BLaER1 treated with 17β-estradiol and CSF1 and Interleukin-3, amounts not matched to agents 10 nM and 100 nM (cell line): ENCODE results near the gene BTBD17.

Source experiments
- H3K27ac ChIP-seq, 11 experiments: shearing (Covaris generic); formaldehyde crosslinking; 2 replicates each; pipeline ENCODE4 v1.8.1; 2022
- H3K27me3 ChIP-seq, 11 experiments: shearing (Covaris generic); formaldehyde crosslinking; 2 replicates each; pipeline ENCODE4 v1.8.1; 2022
- H3K36me3 ChIP-seq, 11 experiments: shearing (Covaris generic); formaldehyde crosslinking; 2 replicates each; pipeline ENCODE4 v1.8.1; 2022
- H3K4me1 ChIP-seq, 10 experiments: shearing (Covaris generic); formaldehyde crosslinking; 2 replicates each; pipeline ENCODE4 v1.8.1; 2022
- H3K4me2 ChIP-seq, 11 experiments: shearing (Covaris generic); formaldehyde crosslinking; 2 replicates each; pipeline ENCODE4 v1.8.1; 2022
- H3K4me3 ChIP-seq, 10 experiments: shearing (Covaris generic); formaldehyde crosslinking; 2 replicates each; pipeline ENCODE4 v1.8.1; 2022
- H3K9ac ChIP-seq, 11 experiments: shearing (Covaris generic); formaldehyde crosslinking; 2 replicates each; pipeline ENCODE4 v1.8.1; 2022
- H3K9me3 ChIP-seq, 11 experiments: shearing (Covaris generic); formaldehyde crosslinking; replicated peaks in 1 of 11; 2 replicates each; pipeline ENCODE4 v1.8.1; 2022
- H4K20me1 ChIP-seq, 11 experiments: shearing (Covaris generic); formaldehyde crosslinking; 2 replicates each; pipeline ENCODE4 v1.8.1; 2022
- Cebpa-rat ChIP-seq, 11 experiments: shearing (Covaris generic); IDR thresholded peaks; 2 replicates each; pipeline ENCODE4 v1.8.1; 2022

Gene BTBD17

DNA sequence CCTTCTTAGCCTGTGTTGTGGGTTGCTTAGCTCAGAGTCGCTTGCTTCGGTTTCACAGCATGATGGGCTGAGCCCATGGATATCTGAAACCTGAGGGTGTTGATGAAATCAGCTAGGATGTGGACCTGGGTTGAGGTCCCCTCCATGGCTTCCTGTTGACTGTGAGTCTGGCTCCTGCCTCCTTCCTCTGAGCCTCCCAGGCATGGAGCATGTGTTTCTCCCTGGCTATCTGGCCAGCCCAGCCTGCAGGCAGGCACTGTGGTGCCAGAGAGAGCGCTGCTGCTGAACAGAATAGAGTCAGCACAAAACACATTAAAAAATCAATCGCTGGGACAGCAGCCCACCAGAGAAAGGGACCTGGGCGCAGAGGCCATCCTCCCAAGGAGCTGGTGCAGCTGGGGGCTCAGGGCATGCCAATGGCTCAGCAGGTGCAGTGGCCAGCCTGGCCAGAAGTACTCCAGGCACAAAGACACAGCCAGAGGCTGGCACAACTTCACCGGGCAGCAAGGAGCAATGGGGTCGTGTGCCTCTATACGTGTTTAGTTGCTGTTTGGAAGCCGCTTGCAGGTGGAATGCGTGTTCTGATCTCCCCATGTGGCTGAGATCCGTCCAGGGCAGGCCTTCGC lies 42.0 kb upstream of the BTBD17 start:
- Histone ChIP-seq H3K9ac (no peak overlapping the region), H3K36me3 (no peaks in the 10 kb centered on the region), H3K4me3 (no peak overlapping the region), H3K4me2 (peak overlapping the region in 3 of 11 experiments; percentile 18 to 54 (median 35); a peak in 4 of 22 replicates), H4K20me1 (no peaks in the 10 kb centered on the region), H3K27me3 (no peaks in the 10 kb centered on the region), H3K27ac (no peak overlapping the region), H3K9me3 (peaks cover 0 to 7% (median 0%) of the 10 kb centered on the region in 11 experiments; a peak in 1 of 22 replicates), H3K4me1 (peaks cover 0 to 15% (median 9%) of the 10 kb centered on the region in 10 experiments; a peak in 9 of 20 replicates)
- TF ChIP-seq Cebpa-rat (IDR thresholded peaks at IDR 0.05) = no peak

DNA sequence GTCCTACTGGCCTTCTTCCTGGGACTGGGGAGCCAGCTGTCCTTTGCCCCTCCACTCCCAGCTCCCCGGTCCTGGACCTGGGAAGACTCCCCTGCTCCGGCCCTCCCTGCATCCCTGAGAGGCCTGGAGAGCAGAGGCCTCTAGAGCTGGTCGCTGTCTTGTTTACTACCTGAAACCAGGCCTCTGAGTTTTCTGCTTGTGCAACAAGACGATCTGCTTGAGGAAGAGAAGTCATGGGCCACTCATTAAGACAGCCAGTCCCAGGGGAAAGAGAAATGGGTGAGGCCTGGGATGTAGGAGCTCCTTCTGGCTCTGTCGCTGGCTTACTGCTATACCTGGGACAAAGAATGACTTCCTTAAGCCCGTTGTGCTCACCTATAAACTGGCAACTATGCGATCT lies 40.4 kb upstream of the BTBD17 start:
- Histone ChIP-seq H3K4me1 (peaks cover 0 to 15% (median 5%) of the 10 kb centered on the region in 10 experiments; a peak in 6 of 20 replicates), H3K27me3 (no peaks in the 10 kb centered on the region), H3K36me3 (no peaks in the 10 kb centered on the region), H3K9ac (no peak overlapping the region), H3K27ac (no peak overlapping the region), H4K20me1 (no peaks in the 10 kb centered on the region), H3K4me3 (no peak overlapping the region), H3K4me2 (peak overlapping the region in 1 of 11 experiments; percentile 6; a peak in 1 of 22 replicates), H3K9me3 (peaks cover 0 to 7% (median 0%) of the 10 kb centered on the region in 11 experiments; a peak in 1 of 22 replicates)
- TF ChIP-seq Cebpa-rat (IDR thresholded peaks at IDR 0.05) = no peak

DNA sequence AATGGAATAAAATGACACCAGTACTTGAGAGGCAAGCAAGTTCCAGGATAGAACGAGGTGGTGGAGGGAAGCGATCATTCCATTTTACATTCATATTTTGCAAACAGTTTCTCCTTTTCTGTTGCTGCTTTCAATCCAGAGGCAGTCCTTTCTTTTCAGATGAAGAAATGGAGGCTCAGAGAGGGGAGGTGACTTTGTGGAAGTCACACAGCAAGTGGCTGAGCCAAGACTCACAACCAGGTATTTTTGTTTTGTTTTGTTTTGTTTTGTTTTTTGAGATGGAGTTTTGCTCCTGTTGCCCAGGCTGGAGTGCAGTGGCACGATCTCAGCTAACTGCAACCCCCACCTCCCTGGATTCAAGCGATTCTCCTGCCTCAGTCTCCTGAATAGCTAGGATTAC lies 34.9 kb upstream of the BTBD17 start:
- H3K36me3 ChIP-seq = no peaks in the 10 kb centered on the region
- no peak overlapping the region for H3K9ac ChIP-seq
- peaks cover 0 to 22% (median 0%) of the 10 kb centered on the region in 11 experiments; a peak in 8 of 22 replicates for H3K9me3 ChIP-seq
- H4K20me1 ChIP-seq = no peaks in the 10 kb centered on the region
- TF ChIP-seq Cebpa-rat (IDR thresholded peaks at IDR 0.05) = no peak
- H3K4me2 ChIP-seq = no peak overlapping the region
- H3K27ac ChIP-seq = no peak overlapping the region
- H3K4me3 ChIP-seq = no peak overlapping the region
- no peaks in the 10 kb centered on the region for H3K27me3 ChIP-seq
- H3K4me1 ChIP-seq = peaks cover 5 to 37% (median 34%) of the 10 kb centered on the region in 10 experiments; a peak in 18 of 20 replicates

DNA sequence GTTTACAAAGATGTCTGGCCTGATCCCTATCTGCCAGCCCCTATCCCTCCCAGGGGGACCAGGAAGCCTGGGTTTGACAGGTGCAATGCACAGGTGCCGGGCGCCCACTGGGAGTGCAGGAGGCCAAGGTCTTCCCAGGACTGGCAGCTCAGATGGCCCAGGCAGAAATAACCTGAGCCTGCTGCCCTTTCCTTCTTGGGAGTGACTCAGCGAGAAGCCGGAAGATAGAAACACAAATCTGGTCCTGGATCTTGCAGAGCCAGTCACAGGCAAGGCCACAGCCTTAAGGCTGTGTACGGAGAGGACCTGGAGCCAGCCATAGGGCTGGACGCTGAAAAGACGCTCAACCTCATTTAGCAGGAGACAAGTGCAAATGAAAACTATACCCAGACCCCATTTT lies 33.3 kb upstream of the BTBD17 start:
- Histone ChIP-seq H3K27ac (no peak overlapping the region), H3K27me3 (no peaks in the 10 kb centered on the region), H3K4me1 (peaks cover 5 to 48% (median 45%) of the 10 kb centered on the region in 10 experiments; a peak in 18 of 20 replicates), H4K20me1 (no peaks in the 10 kb centered on the region), H3K9ac (no peak overlapping the region), H3K36me3 (no peaks in the 10 kb centered on the region), H3K4me3 (no peak overlapping the region), H3K9me3 (peaks cover 0 to 28% (median 0%) of the 10 kb centered on the region in 11 experiments; a peak in 8 of 22 replicates), H3K4me2 (peak overlapping the region in 4 of 11 experiments; percentile 34 to 77 (median 58); a peak in 3 of 22 replicates)
- TF ChIP-seq Cebpa-rat (IDR thresholded peaks at IDR 0.05) = no peak

DNA sequence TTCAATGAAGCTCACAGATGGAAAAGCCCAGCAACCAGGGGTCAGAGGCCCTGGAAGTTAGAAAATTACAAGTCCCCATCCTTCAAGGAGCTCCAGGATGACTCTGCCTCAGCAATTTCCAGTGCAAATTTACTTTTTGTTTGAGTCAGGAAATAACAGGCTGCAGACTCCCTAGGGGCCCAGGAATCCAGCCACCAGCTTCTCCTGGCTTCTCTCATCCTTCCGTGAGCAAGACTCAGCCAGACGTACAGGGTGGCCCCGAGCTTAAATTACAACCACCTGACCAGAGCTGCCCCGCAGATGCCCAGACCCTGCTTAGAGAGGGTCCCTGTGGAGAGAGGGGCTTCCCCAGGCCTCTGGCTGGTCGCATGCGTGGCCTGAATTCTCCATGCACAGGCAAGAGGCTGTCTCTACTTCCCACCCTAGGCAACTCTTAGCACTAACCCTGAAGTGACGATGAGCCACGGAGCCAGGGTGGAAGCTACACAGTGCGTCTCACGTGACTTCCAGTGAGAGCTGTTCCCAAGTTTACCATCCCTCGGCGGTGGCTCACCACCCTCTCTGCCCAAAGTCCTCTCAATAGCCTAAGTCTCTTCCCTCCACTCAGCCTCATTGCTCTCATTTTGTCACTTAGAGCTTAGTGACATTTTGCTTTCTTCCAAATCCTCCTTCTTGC lies 32.7 kb upstream of the BTBD17 start:
- Histone ChIP-seq H3K4me2 (peak overlapping the region in 9 of 11 experiments; percentile 34 to 77 (median 62); a peak in 18 of 22 replicates), H3K4me3 (no peak overlapping the region), H3K4me1 (peaks cover 5 to 48% (median 46%) of the 10 kb centered on the region in 10 experiments; a peak in 18 of 20 replicates), H3K27ac (no peak overlapping the region), H3K36me3 (no peaks in the 10 kb centered on the region), H3K9me3 (peaks cover 0 to 22% (median 0%) of the 10 kb centered on the region in 11 experiments; a peak in 8 of 22 replicates), H3K27me3 (no peaks in the 10 kb centered on the region), H3K9ac (peak overlapping the region in 1 of 11 experiments; percentile 10; a peak in 2 of 22 replicates), H4K20me1 (no peaks in the 10 kb centered on the region)
- no peak for TF ChIP-seq Cebpa-rat (IDR thresholded peaks at IDR 0.05)

DNA sequence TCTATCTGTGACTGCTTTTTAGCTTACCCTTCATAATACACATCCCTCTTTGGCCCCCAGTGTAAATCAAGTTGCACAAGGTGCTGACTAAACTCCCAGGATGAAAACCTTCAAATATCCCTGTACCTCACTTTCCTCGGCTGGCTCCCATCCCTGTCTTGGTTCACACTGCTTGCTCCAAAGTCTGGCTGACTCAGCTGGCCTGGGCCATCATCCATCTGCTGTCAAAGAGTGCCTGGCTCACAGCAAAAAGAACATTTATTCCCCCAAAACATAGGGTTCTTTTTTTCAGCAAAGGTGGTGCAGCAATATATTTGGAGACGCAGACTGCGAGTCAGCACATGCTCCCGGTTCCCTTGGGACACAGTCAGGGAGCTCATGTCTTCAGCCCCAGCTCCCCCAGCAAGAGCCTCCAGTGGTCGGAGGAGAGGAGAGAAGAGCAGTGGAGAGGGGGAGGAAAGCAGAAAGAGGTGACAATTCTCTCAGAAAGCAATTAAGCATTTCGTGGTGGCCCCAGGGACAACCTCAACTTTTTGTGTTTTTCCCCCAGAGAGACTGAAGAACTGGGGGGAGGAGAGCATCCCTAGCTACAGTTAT lies 31.8 kb upstream of the BTBD17 start:
- H3K4me3 ChIP-seq = no peak overlapping the region
- no peaks in the 10 kb centered on the region for H3K36me3 ChIP-seq
- no peak for TF ChIP-seq Cebpa-rat (IDR thresholded peaks at IDR 0.05)
- no peaks in the 10 kb centered on the region for H4K20me1 ChIP-seq
- H3K4me1 ChIP-seq = peaks cover 5 to 52% (median 46%) of the 10 kb centered on the region in 10 experiments; a peak in 18 of 20 replicates
- H3K4me2 ChIP-seq = peak overlapping the region; percentile 3 to 77 (median 59); a peak in 20 of 22 replicates
- peaks cover 0 to 21% (median 0%) of the 10 kb centered on the region in 11 experiments; a peak in 7 of 22 replicates for H3K9me3 ChIP-seq
- H3K27me3 ChIP-seq = no peaks in the 10 kb centered on the region
- peak overlapping the region in 2 of 11 experiments; percentile 7 to 10; a peak in 1 of 22 replicates for H3K9ac ChIP-seq
- H3K27ac ChIP-seq = no peak overlapping the region

DNA sequence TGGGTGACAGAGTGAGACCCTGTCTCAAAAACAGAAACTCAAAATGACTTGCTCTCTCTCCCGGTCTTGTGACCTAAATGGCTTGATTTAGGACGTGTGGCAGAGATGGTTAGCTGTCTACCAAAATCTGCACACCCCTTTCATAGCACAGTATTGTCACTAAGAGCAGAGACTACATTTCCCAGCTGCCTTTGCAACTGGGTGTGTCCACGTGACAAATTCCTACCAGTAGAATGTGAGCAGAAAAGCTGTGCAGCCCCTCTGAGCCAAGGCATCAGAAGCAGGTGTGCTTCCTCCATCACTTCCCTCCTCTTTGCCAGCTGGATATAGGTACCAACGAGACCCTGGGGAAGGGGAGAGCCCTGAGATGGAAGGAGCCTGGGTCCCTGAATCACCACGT lies 31.2 kb upstream of the BTBD17 start:
- Histone ChIP-seq H3K27me3 (no peaks in the 10 kb centered on the region), H3K4me1 (peaks cover 5 to 52% (median 46%) of the 10 kb centered on the region in 10 experiments; a peak in 18 of 20 replicates), H3K9ac (no peak overlapping the region), H4K20me1 (no peaks in the 10 kb centered on the region), H3K36me3 (no peaks in the 10 kb centered on the region), H3K27ac (no peak overlapping the region), H3K4me3 (no peak overlapping the region), H3K9me3 (peaks cover 0 to 21% (median 0%) of the 10 kb centered on the region in 11 experiments; a peak in 7 of 22 replicates), H3K4me2 (peak overlapping the region; percentile 3 to 77 (median 59); a peak in 18 of 22 replicates)
- no peak for TF ChIP-seq Cebpa-rat (IDR thresholded peaks at IDR 0.05)

DNA sequence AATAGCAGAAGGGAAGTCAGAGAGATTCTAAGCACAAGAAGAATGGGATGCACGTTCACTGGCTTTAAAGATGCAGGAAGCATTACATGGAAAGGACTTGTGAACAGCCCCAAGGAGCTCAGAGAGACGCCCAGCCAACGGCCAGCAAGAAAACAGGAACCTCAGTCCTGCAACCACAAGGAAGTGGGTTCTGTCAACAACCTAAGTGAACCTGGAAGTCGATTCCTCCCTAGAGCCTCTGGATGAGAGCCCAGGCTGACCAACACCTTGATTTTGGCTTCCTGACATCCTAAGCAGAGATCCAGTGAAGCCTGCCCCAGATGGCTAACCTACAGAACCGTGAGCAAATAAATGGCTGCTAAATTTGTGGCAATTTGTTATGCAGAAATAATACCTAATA lies 30.1 kb upstream of the BTBD17 start:
- H3K4me3 ChIP-seq = no peak overlapping the region
- H3K27ac ChIP-seq = no peak overlapping the region
- no peak overlapping the region for H3K9ac ChIP-seq
- H3K4me2 ChIP-seq = peak overlapping the region in 10 of 11 experiments; percentile 4 to 77 (median 54); a peak in 15 of 22 replicates
- no peaks in the 10 kb centered on the region for H3K27me3 ChIP-seq
- H3K9me3 ChIP-seq = peaks cover 0 to 21% (median 0%) of the 10 kb centered on the region in 11 experiments; a peak in 7 of 22 replicates
- TF ChIP-seq Cebpa-rat (IDR thresholded peaks at IDR 0.05) = no peak
- H3K4me1 ChIP-seq = peaks cover 5 to 52% (median 46%) of the 10 kb centered on the region in 10 experiments; a peak in 18 of 20 replicates
- H4K20me1 ChIP-seq = no peaks in the 10 kb centered on the region
- H3K36me3 ChIP-seq = no peaks in the 10 kb centered on the region
